Measurements from ENCODE around the gene DPEP1.

DNA sequence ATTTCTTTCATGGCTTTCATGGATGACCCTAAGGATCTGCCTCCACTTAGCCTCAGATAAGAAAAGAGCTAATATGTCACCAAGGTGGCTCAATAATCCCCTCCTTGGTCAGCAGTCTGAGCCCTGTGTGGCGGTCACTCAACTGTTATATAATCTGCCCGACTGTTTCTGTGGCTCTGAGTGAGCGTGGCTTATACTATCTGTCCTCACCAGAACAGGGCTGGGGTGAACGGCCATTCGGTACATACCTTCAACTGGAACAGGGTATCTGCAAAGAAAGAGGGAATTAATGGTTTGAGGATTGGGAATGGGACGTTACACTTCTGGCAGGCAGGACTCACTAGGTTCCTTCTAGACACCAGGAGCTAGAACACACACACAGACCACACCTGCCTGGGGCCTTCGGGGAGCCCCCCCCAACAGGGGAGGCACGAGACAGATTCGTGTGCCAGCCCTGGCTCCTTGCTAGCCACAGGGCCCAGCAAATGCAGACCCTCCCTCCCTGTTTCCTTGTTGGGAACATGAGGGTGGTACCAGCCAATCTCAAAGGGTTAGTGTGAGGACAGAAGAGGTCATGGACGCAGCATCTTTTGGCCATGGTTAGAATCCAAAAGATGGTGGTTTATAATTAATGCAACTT, 40.3 kb downstream of the DPEP1 start:
- TF ChIP-seq, protein P1, sequence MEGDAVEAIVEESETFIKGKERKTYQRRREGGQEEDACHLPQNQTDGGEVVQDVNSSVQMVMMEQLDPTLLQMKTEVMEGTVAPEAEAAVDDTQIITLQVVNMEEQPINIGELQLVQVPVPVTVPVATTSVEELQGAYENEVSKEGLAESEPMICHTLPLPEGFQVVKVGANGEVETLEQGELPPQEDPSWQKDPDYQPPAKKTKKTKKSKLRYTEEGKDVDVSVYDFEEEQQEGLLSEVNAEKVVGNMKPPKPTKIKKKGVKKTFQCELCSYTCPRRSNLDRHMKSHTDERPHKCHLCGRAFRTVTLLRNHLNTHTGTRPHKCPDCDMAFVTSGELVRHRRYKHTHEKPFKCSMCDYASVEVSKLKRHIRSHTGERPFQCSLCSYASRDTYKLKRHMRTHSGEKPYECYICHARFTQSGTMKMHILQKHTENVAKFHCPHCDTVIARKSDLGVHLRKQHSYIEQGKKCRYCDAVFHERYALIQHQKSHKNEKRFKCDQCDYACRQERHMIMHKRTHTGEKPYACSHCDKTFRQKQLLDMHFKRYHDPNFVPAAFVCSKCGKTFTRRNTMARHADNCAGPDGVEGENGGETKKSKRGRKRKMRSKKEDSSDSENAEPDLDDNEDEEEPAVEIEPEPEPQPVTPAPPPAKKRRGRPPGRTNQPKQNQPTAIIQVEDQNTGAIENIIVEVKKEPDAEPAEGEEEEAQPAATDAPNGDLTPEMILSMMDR (IDR thresholded peaks at IDR 0.05 in 2 of 3, conservative IDR thresholded peaks at IDR 0.05 in 1 of 3; ENCODE audit: borderline replicate concordance in 1 of 3, insufficient read depth in 1 of 3, low read depth in 2 of 3, low read length in 2 of 3), result no peak
- TF ChIP-seq ELF1 (IDR thresholded peaks at IDR 0.05; ENCODE audit: borderline replicate concordance, low read depth) (no peak), FOSL1 (IDR thresholded peaks at IDR 0.05; ENCODE audit: low read depth) (no peak), EZH2 (IDR thresholded peaks at IDR 0.05) (no peak), EGR1 (IDR thresholded peaks at IDR 0.05; ENCODE audit: low read depth) (no peak), ZNF274 (IDR thresholded peaks at IDR 0.05; ENCODE audit: low read depth, low read length) (no peak), POLR2A (IDR thresholded peaks at IDR 0.05; ENCODE audit: borderline replicate concordance, extremely low read depth, insufficient read depth, insufficient read length) (no peak), SIN3A (IDR thresholded peaks at IDR 0.05; ENCODE audit: low read depth) (no peak), POLR2AphosphoS5 (IDR thresholded peaks at IDR 0.05; ENCODE audit: low read depth, low read length) (no peak), SP1 (IDR thresholded peaks at IDR 0.05; ENCODE audit: low read depth) (no peak), YY1 (IDR thresholded peaks at IDR 0.05; ENCODE audit: extremely low read depth, insufficient replicate concordance, low read depth, low read length) (no peak)
- TF ChIP-seq, protein P2, sequence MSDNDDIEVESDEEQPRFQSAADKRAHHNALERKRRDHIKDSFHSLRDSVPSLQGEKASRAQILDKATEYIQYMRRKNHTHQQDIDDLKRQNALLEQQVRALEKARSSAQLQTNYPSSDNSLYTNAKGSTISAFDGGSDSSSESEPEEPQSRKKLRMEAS (IDR thresholded peaks at IDR 0.05), result no peak
- TF ChIP-seq, protein P3, sequence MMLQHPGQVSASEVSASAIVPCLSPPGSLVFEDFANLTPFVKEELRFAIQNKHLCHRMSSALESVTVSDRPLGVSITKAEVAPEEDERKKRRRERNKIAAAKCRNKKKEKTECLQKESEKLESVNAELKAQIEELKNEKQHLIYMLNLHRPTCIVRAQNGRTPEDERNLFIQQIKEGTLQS (IDR thresholded peaks at IDR 0.05), result no peak
- TF ChIP-seq, protein P4, sequence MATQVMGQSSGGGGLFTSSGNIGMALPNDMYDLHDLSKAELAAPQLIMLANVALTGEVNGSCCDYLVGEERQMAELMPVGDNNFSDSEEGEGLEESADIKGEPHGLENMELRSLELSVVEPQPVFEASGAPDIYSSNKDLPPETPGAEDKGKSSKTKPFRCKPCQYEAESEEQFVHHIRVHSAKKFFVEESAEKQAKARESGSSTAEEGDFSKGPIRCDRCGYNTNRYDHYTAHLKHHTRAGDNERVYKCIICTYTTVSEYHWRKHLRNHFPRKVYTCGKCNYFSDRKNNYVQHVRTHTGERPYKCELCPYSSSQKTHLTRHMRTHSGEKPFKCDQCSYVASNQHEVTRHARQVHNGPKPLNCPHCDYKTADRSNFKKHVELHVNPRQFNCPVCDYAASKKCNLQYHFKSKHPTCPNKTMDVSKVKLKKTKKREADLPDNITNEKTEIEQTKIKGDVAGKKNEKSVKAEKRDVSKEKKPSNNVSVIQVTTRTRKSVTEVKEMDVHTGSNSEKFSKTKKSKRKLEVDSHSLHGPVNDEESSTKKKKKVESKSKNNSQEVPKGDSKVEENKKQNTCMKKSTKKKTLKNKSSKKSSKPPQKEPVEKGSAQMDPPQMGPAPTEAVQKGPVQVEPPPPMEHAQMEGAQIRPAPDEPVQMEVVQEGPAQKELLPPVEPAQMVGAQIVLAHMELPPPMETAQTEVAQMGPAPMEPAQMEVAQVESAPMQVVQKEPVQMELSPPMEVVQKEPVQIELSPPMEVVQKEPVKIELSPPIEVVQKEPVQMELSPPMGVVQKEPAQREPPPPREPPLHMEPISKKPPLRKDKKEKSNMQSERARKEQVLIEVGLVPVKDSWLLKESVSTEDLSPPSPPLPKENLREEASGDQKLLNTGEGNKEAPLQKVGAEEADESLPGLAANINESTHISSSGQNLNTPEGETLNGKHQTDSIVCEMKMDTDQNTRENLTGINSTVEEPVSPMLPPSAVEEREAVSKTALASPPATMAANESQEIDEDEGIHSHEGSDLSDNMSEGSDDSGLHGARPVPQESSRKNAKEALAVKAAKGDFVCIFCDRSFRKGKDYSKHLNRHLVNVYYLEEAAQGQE (IDR thresholded peaks at IDR 0.05; ENCODE audit: low read depth), result no peak
